ENCODE results near the gene CACNA1E.

Gene CACNA1E

GRCh38 chr1:181637998-181638397 lies 154.7 kb downstream of the CACNA1E start:
- Histone ChIP-seq H2BK12ac (ENCODE audit: low read length) (no peak overlapping the region), H2AFZ (ENCODE audit: low read length) (no peak overlapping the region), H2BK5ac (ENCODE audit: low read length) (no peak overlapping the region), H3K79me1 (ENCODE audit: low read depth, low read length) (no peaks in the 10 kb centered on the region), H3K36me3 (replicated peaks in 1 of 2; ENCODE audit: control insufficient read depth in 2 of 2, insufficient read depth in 2 of 2, low read length in 2 of 2) (no peaks in the 10 kb centered on the region), H3K4me3 (ENCODE audit: low read length in 2 of 2) (no peak overlapping the region), H3K9ac (ENCODE audit: low read depth, low read length, poor library complexity) (no peak overlapping the region), H2AK5ac (ENCODE audit: low read depth, low read length) (no peak overlapping the region), H3K9me3 (replicated peaks in 1 of 2; ENCODE audit: control insufficient read depth in 2 of 2, insufficient read depth in 1 of 2, low read depth in 1 of 2, low read length in 2 of 2) (no peaks in the 10 kb centered on the region), H3K27ac (replicated peaks; ENCODE audit: low read length) (no peak overlapping the region), H3K14ac (ENCODE audit: low read length) (no peak overlapping the region), H3K18ac (ENCODE audit: low read length) (no peak overlapping the region), H2BK120ac (ENCODE audit: low read depth, low read length) (no peak overlapping the region), H4K8ac (ENCODE audit: low read depth, low read length) (no peak overlapping the region), H3K27me3 (ENCODE audit: control insufficient read depth in 3 of 3, insufficient read depth in 3 of 3, low read depth in 1 of 3, low read length in 3 of 3) (peaks cover 0 to 9% (median 2%) of the 10 kb centered on the region in 3 experiments), H2BK15ac (ENCODE audit: low read length) (no peak overlapping the region), H3K4me1 (ENCODE audit: control insufficient read depth in 2 of 2, insufficient read depth in 1 of 2, low read depth in 1 of 2, low read length in 2 of 2) (no peaks in the 10 kb centered on the region), H3K4me2 (ENCODE audit: insufficient read depth, low read length, poor library complexity, severe bottlenecking) (no peak overlapping the region), H3K23ac (ENCODE audit: low read depth, low read length, poor library complexity) (no peak overlapping the region), H4K91ac (ENCODE audit: low read depth, low read length, poor library complexity) (no peak overlapping the region), H3K4ac (ENCODE audit: low read length) (no peak overlapping the region)
- no peak for DNase-seq (ENCODE audit: low spot score)

DNA sequence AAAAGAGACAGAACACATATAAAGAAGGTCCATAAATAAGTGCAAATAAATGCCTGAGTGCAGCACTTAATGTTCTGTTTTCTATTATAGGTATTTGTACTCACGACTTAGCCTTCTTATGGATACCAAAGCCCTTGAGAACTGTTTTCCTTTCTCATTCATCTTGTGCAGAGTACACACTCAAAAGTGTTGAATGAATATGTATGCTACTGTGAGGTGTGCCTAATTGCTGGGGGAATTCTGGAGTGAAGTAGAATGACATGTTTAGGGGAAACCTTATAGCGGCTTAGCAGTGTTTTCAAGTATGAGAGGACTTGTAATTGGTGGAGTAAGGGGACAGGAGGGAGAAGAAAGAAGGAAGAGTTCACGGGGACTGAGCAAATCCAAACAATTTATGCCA lies 157.6 kb downstream of the CACNA1E start:
- Histone ChIP-seq H2BK5ac (ENCODE audit: low read length) (no peak overlapping the region), H3K27me3 (ENCODE audit: control insufficient read depth in 3 of 3, insufficient read depth in 3 of 3, low read depth in 1 of 3, low read length in 3 of 3) (peaks cover 0 to 15% (median 2%) of the 10 kb centered on the region in 3 experiments), H2AFZ (ENCODE audit: low read length) (no peak overlapping the region), H3K79me1 (ENCODE audit: low read depth, low read length) (no peaks in the 10 kb centered on the region), H3K4me1 (ENCODE audit: control insufficient read depth in 2 of 2, insufficient read depth in 1 of 2, low read depth in 1 of 2, low read length in 2 of 2) (no peaks in the 10 kb centered on the region), H3K4me3 (ENCODE audit: low read length in 2 of 2) (no peak overlapping the region), H3K23ac (ENCODE audit: low read depth, low read length, poor library complexity) (no peak overlapping the region), H3K4ac (ENCODE audit: low read length) (no peak overlapping the region), H3K27ac (replicated peaks; ENCODE audit: low read length) (no peak overlapping the region), H3K4me2 (ENCODE audit: insufficient read depth, low read length, poor library complexity, severe bottlenecking) (no peak overlapping the region), H4K8ac (ENCODE audit: low read depth, low read length) (no peak overlapping the region), H2BK15ac (ENCODE audit: low read length) (no peak overlapping the region), H2BK120ac (ENCODE audit: low read depth, low read length) (no peak overlapping the region), H3K14ac (ENCODE audit: low read length) (no peak overlapping the region), H2AK5ac (ENCODE audit: low read depth, low read length) (no peak overlapping the region), H3K9me3 (replicated peaks in 1 of 2; ENCODE audit: control insufficient read depth in 2 of 2, insufficient read depth in 1 of 2, low read depth in 1 of 2, low read length in 2 of 2) (no peaks in the 10 kb centered on the region), H2BK12ac (ENCODE audit: low read length) (no peak overlapping the region), H4K91ac (ENCODE audit: low read depth, low read length, poor library complexity) (no peak overlapping the region), H3K9ac (ENCODE audit: low read depth, low read length, poor library complexity) (no peak overlapping the region), H3K36me3 (replicated peaks in 1 of 2; ENCODE audit: control insufficient read depth in 2 of 2, insufficient read depth in 2 of 2, low read length in 2 of 2) (no peaks in the 10 kb centered on the region), H3K18ac (ENCODE audit: low read length) (no peak overlapping the region)
- WGBS, 2 donors (ENCODE audit: extremely low coverage in 2 of 2, insufficient read length in 2 of 2, insufficient replicate concordance in 1 of 2): no CpG with 5 or more reads among the region's 3 CpGs
- DNase-seq (ENCODE audit: low spot score): no peak

DNA sequence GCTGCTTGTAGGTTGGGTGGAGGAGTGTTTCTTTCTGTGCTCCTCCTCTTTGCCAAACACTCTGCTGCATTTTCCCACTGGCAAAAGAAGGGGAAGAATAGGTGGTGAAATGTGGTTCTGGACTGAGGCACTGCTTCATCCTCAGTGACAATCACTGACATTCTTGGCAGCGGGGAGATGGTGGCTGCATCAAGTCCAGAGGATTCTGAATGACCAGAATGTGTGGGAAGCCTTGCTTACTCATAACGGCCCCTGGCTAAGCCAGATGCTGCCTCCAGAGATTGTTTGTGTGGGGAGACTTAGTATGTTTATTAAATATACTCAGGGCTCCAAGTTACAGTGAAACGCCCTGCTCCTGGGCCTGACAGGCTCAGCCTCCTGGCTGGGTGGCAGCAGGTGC lies 160.3 kb downstream of the CACNA1E start:
- Histone ChIP-seq H3K14ac (ENCODE audit: low read length) (no peak overlapping the region), H2BK15ac (ENCODE audit: low read length) (no peak overlapping the region), H3K36me3 (replicated peaks in 1 of 2; ENCODE audit: control insufficient read depth in 2 of 2, insufficient read depth in 2 of 2, low read length in 2 of 2) (no peaks in the 10 kb centered on the region), H3K18ac (ENCODE audit: low read length) (peak overlapping the region; percentile 11), H2BK12ac (ENCODE audit: low read length) (no peak overlapping the region), H3K27ac (replicated peaks; ENCODE audit: low read length) (no peak overlapping the region), H3K4me3 (ENCODE audit: low read length in 2 of 2) (no peak overlapping the region), H2BK5ac (ENCODE audit: low read length) (no peak overlapping the region), H2BK120ac (ENCODE audit: low read depth, low read length) (no peak overlapping the region), H3K4me1 (ENCODE audit: control insufficient read depth in 2 of 2, insufficient read depth in 1 of 2, low read depth in 1 of 2, low read length in 2 of 2) (peaks cover 0 to 4% of the 10 kb centered on the region in 2 donors), H4K8ac (ENCODE audit: low read depth, low read length) (no peak overlapping the region), H3K9me3 (replicated peaks in 1 of 2; ENCODE audit: control insufficient read depth in 2 of 2, insufficient read depth in 1 of 2, low read depth in 1 of 2, low read length in 2 of 2) (no peaks in the 10 kb centered on the region), H3K23ac (ENCODE audit: low read depth, low read length, poor library complexity) (no peak overlapping the region), H2AFZ (ENCODE audit: low read length) (no peak overlapping the region), H3K79me1 (ENCODE audit: low read depth, low read length) (no peaks in the 10 kb centered on the region), H3K27me3 (ENCODE audit: control insufficient read depth in 3 of 3, insufficient read depth in 3 of 3, low read depth in 1 of 3, low read length in 3 of 3) (peaks cover 0 to 6% (median 0%) of the 10 kb centered on the region in 3 experiments), H3K9ac (ENCODE audit: low read depth, low read length, poor library complexity) (peak overlapping the region; percentile 15), H4K91ac (ENCODE audit: low read depth, low read length, poor library complexity) (no peak overlapping the region), H3K4ac (ENCODE audit: low read length) (no peak overlapping the region), H2AK5ac (ENCODE audit: low read depth, low read length) (no peak overlapping the region), H3K4me2 (ENCODE audit: insufficient read depth, low read length, poor library complexity, severe bottlenecking) (no peak overlapping the region)
- no CpG with 5 or more reads among the region's 3 CpGs for WGBS, 2 donors (ENCODE audit: extremely low coverage in 2 of 2, insufficient read length in 2 of 2, insufficient replicate concordance in 1 of 2)
- DNase-seq (ENCODE audit: low spot score): no peak

DNA sequence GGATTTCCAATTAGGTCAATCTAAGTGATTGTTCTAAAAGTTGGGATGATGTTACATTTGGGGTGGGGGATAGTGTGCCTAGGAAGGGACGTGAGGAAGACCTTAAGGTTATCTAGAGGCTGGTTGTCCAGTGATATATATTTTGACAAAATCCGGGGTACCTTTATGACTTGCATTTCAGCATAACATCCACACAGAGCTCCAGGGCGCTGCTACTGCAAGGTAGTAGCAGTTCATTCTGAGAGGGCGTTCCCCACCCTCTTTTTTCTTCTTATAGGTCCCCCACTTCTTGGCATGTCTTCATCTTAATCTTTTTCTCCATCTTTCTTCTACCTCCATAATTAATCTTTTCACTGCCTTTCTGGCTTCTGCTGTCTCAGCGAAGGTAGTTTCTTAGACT lies 161.9 kb downstream of the CACNA1E start:
- no peak overlapping the region for H2AK5ac ChIP-seq (ENCODE audit: low read depth, low read length)
- no peak overlapping the region for H3K18ac ChIP-seq (ENCODE audit: low read length)

More for the DNA sequence above, 161.9 kb downstream of the CACNA1E start:
- Histone ChIP-seq H3K9ac (ENCODE audit: low read depth, low read length, poor library complexity) (no peak overlapping the region), H2BK12ac (ENCODE audit: low read length) (no peak overlapping the region), H2BK120ac (ENCODE audit: low read depth, low read length) (no peak overlapping the region), H2BK5ac (ENCODE audit: low read length) (no peak overlapping the region), H3K79me1 (ENCODE audit: low read depth, low read length) (no peaks in the 10 kb centered on the region), H3K23ac (ENCODE audit: low read depth, low read length, poor library complexity) (no peak overlapping the region), H3K4me1 (ENCODE audit: control insufficient read depth in 2 of 2, insufficient read depth in 1 of 2, low read depth in 1 of 2, low read length in 2 of 2) (peaks cover 0 to 4% of the 10 kb centered on the region in 2 donors), H3K27ac (replicated peaks; ENCODE audit: low read length) (no peak overlapping the region), H3K27me3 (ENCODE audit: control insufficient read depth in 3 of 3, insufficient read depth in 3 of 3, low read depth in 1 of 3, low read length in 3 of 3) (peaks cover 0 to 6% (median 0%) of the 10 kb centered on the region in 3 experiments), H4K8ac (ENCODE audit: low read depth, low read length) (no peak overlapping the region), H3K9me3 (replicated peaks in 1 of 2; ENCODE audit: control insufficient read depth in 2 of 2, insufficient read depth in 1 of 2, low read depth in 1 of 2, low read length in 2 of 2) (no peaks in the 10 kb centered on the region), H2AFZ (ENCODE audit: low read length) (no peak overlapping the region), H3K4me2 (ENCODE audit: insufficient read depth, low read length, poor library complexity, severe bottlenecking) (no peak overlapping the region), H3K4me3 (ENCODE audit: low read length in 2 of 2) (no peak overlapping the region), H4K91ac (ENCODE audit: low read depth, low read length, poor library complexity) (no peak overlapping the region), H3K4ac (ENCODE audit: low read length) (no peak overlapping the region), H3K14ac (ENCODE audit: low read length) (no peak overlapping the region), H2BK15ac (ENCODE audit: low read length) (no peak overlapping the region), H3K36me3 (replicated peaks in 1 of 2; ENCODE audit: control insufficient read depth in 2 of 2, insufficient read depth in 2 of 2, low read length in 2 of 2) (no peaks in the 10 kb centered on the region)
- WGBS, 2 donors (ENCODE audit: extremely low coverage in 2 of 2, insufficient read length in 2 of 2, insufficient replicate concordance in 1 of 2): no CpG with 5 or more reads among the region's 5 CpGs
- DNase-seq (ENCODE audit: low spot score): no peak

Measured in neuronal stem cell (in vitro differentiated cells).